Adipose tissue (tissue), 3 donors: ENCODE measurements around the gene MTNR1B. TPM values are rescaled to one million over a fixed set of nuclear protein-coding genes. Genes with fewer than 3 reads are reported as not detected.

Source experiments
- H3K27ac ChIP-seq: one replicate; pipeline ENCODE4 v1.5.1; 2013; ENCODE audit warnings: low read depth, low read length
- WGBS, 3 donors: extraction: QIAGEN DNeasy Blood & Tissue Kit; methylation state at CpG; one replicate each; pipeline ENCODE4 v1.1.7; 2013; 5-methylcytosine and 5-hydroxymethylcytosine counted together
- polyA plus RNA-seq, 3 donors: library from polyadenylated mRNA; stranded (reverse); fragments of 200-250 nt; gene quantifications; one replicate each; pipeline ENCODE4 v1.2.3, GENCODE V29; 2013
- donor health status: healthy with polysubstance abuse.
- donor health status: Bipolar disorder and iron deficiency.
- donor health status: healthy.

Gene MTNR1B
- polyA plus RNA-seq, 3 donors, result not detected

DNA sequence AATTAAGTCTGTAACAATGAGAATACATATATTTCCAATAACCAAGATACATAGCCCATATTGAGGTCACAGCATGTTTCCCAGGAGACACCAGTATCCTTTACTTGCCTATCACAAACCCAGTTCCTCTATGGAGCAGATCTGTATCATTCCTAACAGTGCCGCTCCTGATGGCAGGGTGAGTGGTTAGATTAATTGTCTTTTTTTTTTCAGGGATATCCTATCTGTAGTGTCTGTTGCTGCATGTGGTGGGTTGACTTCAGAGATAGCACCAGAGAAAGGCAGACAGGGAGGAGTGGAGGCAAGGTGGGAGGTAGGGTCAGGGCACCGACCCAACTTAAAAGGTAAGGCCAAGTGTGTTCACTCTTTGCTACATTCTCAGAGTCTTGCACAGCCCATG is 2.8 kb downstream of the MTNR1B start:
- H3K27ac ChIP-seq, result no peak overlapping the region
- WGBS, 3 donors, result 67 to 75% (median 72%) methylated on average over 2 of the region's 2 CpGs

DNA sequence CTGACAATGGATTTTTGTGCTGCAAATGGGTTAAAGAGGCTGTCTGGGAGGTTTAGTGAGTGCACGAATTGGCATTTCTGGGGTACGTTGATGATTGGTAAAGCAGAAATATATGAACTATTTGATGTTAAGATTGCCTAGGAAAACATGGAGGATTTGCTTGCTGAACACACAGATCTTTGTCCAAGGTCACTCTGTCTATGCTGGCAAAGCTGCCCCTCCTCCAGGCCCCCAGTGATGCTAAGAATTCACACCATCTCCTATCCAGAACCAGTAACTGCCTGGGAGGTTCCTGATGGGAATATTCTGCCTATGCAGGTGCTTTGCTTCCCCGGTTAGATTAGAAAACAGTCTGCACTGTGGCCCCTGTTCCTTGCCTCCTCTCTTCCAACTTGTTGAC is 5.8 kb downstream of the MTNR1B start:
- H3K27ac ChIP-seq, result no peak overlapping the region
- 38 to 85% (median 83%) methylated on average over 3 of the region's 3 CpGs for WGBS, 3 donors

DNA sequence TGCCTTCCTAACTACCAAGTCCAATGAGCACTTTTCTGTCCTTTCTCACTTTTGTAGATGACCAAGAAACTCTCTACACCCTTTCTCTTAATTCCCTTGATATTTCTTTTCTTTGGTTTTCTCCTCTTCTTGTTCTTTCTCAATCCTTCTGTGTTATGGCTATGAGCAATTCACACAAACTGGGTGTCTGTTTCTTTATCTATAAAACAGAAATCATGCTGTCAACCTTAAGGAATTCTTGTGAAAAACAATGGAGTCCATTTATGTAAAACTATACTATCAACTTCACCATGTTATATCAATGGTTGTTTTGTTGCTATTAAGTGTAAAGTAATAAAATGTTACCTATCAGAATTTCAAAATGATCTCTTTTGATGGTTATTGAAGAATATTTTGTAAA is 7.2 kb downstream of the MTNR1B start:
- H3K27ac ChIP-seq, result no peak overlapping the region

DNA sequence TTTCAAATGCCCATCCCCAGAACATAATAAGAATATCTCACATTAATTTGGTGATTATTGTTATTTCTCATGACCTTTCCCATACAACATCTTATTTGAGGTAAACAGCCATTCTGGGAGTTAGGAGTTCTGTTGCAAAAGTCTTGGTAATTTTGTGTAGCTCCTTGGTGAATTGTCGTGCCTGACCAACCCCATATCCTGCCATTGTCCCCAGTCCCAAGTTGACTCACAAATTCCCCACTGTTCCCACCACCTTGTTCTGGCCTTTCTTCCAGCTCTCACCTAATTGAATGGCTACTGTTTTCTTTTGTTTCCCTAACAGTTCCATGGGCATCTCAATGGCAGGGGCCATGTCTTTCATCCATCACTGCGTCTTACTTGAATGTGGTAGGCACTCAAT is 8.0 kb downstream of the MTNR1B start:
- WGBS, 3 donors, result 67 to 72% (median 71%) methylated on average over 2 of the region's 2 CpGs
- no peak overlapping the region for H3K27ac ChIP-seq

DNA sequence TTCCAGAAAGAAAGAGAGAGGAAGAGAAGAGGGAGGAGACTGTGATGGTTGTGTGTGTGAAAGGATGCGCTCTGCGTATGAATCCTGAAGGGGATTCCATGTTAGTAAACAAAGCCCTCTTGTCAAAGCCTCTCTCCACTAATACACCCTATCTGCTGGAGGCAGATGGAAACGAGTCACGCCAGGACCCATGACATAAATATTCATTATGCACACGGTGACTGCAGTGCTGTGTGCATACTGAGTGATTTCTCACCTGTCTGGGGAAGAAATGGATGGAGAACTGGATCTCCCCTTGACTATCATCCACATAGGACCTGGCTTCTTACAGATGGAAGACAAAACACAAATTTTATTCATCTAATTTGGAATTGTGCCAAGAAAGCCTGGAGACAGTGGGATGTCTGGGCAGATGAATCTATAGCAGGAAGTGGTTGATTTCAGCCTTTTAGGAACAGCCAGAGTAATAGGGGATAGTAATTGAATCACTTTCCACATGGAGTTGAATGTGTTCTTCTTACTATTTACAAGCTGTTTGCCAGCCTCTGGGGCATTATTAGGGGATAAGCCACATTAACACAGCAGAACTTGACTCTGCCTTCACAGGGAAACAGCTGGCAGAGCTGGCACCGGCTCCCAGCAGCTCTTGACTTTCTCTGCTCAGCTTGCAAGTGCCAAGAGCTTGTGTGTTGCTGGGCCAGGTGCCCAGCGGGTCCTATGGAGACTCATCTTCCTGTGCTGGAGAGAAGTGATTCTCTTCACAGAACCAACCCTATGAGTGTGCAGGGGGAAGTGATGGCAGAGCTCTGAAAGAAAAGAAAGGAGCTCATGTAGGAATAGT is 9.0 kb downstream of the MTNR1B start:
- H3K27ac ChIP-seq, result no peak overlapping the region
- 75 to 78% (median 77%) methylated on average over 7 of the region's 7 CpGs for WGBS, 3 donors

DNA sequence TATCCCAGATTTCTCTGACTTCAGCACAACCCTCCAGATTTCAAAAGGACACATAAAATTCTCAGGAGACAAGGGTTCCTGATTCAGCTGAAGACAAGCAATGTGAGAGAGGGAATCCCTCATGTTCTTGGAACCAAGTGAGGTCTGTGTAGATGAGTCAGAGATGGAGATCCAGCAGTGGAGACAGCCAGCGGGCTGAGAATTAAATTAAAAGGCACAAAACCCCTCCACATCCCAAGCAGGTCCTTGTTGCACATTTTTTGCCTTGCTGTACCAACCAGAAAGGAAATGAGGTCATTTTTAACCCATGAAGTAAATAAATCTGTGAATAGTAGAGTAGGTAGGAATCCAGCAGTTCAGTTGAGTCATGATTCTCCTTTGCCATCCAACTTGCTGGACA is 9.7 kb downstream of the MTNR1B start:
- 85 to 95% (median 91%) methylated on average over 1 of the region's 1 CpG for WGBS, 3 donors
- no peak overlapping the region for H3K27ac ChIP-seq

DNA sequence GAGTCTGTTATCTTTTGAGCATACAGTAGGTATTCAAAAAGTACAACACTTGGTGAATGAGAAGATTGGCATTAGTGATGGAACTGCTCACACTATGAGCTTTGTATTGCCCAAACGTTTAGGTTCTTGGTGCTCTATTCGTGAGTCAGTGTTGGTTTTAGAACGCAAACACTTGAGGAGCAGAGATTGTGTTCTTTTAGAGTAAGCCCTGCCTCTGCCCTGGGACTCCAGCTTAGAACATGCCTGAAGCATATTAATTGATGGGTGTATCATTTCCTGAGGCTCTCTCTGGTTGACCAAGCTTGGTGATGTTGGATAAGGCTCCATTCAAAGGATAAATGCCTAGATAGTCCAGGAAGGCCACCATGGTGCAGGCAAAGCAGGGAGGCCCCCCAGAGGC is 10.9 kb downstream of the MTNR1B start:
- no peak overlapping the region for H3K27ac ChIP-seq
- WGBS, 3 donors, result 67 to 93% (median 83%) methylated on average over 3 of the region's 3 CpGs

DNA sequence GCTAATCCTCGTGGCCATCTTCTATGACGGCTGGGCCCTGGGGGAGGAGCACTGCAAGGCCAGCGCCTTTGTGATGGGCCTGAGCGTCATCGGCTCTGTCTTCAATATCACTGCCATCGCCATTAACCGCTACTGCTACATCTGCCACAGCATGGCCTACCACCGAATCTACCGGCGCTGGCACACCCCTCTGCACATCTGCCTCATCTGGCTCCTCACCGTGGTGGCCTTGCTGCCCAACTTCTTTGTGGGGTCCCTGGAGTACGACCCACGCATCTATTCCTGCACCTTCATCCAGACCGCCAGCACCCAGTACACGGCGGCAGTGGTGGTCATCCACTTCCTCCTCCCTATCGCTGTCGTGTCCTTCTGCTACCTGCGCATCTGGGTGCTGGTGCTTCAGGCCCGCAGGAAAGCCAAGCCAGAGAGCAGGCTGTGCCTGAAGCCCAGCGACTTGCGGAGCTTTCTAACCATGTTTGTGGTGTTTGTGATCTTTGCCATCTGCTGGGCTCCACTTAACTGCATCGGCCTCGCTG is 12.1 kb downstream of the MTNR1B start:
- H3K27ac ChIP-seq, result no peak overlapping the region
- WGBS, 3 donors, result 92 to 96% (median 95%) methylated on average over 24 of the region's 24 CpGs

DNA sequence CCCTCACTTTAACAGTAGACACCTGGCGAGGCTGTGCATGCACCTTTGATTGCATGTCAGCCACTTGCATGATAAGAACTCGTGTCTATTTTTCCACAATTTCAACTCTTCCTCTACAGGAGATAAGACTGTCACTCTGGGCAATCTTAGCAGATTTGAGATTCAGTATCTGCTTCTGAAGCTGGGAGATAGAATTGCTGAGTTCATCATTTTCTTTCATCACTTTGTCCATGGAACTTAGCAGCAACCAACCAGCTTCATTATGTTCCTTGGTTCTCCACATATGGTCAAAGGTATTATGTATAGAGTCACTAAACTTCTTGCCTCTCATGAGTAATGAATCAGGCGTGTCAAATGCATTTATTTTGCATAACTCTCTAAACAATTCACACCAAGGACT is 17.1 kb downstream of the MTNR1B start:
- no peak overlapping the region for H3K27ac ChIP-seq

DNA sequence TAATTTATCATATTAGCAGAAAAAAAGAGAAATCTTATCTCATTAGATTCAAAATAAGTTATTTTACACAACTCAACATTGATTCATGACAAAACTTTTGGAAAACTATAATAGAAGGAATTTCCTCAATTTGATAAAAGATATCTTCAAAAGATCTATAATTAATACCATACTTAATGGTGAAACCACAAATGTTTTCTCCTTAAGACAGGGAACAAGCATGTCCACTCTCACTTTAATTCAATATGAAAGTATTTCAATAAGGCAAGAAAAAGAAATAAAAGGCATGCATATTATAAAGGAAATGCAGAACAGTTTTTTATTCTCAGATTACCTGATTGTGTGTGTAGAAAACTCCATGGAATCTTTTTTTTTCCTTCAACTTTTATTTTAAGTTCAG is 23.6 kb downstream of the MTNR1B start:
- H3K27ac ChIP-seq, result no peak overlapping the region

More for the DNA sequence above, 17.1 kb downstream of the MTNR1B start:
- 49 to 76% (median 61%) methylated on average over 3 of the region's 3 CpGs for WGBS, 3 donors

DNA sequence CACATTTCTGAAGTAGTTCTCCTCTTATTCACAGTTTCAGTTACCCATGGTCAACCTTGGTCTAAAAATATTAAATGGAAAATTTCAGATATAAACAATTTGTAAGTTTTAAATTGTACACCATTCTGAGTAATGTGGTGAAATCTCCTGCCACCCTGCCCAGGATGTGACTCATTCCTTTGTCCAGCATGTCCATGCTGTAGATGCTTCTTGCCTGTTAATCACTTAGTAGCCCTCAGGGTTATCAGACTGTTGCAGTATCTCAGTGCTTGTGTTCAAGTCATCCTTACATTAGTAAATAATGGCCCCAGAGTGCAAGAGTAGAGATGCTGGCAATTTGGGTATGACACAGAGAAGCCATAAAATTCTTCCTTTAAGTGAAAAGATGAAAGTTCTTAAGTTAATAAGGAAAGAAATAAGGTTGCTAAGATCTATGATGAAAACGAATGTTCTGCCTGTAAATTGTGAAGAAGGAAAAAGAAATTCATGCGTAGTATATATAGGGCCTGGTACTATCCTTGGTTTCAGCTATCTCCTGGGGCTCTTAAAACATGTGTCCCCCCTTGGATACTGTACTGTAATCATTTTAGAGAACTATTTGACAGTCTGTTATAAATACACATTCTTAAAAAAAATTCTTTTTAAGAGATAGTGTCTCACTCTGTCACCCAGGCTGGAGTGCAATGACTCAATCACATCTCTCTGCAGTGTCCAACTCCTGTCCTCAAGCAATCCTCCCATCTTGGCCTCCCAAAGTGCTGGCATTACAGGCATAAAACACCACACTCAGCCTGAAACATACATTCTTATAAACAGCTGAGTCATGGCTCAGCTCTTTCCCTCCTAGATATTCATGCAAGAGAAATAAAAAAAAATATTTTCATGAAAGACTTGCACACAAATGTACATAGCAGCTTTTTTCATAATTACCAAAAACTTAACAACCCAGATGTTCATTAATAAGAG is 31.3 kb downstream of the MTNR1B start:
- H3K27ac ChIP-seq, result no peak overlapping the region
- WGBS, 3 donors, result 62 to 84% (median 81%) methylated on average over 2 of the region's 2 CpGs

DNA sequence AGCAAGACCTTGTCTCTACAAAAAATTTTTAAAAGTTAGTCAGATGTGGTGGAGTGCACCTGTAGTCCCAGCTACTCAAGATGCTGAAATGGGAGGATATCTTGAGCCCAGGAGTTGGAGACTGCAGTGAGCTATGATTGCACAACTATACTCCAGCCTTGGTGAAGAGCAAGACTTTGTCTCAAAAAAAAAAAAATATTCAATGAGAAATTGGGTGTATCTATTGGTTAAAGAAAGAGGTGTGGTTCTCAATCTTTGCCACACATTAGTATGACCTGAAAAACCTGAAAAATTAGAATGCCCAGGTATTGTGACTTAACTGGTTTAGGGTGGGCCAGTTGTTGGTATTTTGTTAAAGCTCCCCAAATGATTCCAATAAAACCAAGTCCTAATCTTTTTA is 32.4 kb downstream of the MTNR1B start:
- H3K27ac ChIP-seq, result no peak overlapping the region

DNA sequence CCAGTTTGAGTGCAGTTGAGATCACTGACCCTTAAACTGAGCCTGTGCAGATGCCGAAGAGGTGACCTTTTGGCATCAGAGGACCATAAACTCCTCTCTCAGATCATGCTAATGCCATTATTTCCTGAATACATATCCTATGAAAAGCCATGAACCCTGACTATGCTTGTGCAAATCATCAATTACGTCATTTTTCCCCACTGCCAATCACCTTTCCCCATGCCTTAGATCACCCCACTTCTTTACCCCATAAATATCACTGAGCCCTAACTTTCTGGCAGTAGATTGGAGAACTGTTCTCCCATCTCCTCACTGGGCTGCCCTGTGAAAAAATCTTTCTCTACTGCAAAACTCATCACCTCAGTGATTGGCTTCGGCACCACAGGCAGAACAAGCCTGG is 32.9 kb downstream of the MTNR1B start:
- H3K27ac ChIP-seq, result no peak overlapping the region
- 55 to 65% (median 65%) methylated on average over 3 of the region's 3 CpGs for WGBS, 3 donors

DNA sequence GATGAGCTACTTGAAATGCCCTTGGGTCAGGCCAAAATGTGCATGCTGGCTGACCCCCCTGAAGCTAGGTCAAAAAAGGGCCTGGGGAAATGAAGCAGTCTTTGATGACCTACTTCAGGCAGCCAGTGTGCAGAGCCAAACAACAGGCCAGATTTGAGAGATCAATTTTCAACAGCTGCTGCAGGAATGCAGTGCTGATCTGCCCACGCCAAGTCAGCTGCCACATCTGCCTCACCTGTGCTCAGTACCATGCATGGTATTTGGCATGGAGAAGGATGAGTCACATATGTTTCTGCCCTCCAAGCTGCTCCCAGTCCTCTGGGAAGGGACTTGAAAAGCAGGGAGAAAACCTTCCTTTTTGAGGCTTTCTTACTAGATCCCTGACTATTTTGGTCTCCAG is 35.8 kb downstream of the MTNR1B start:
- 50 to 67% (median 50%) methylated on average over 1 of the region's 1 CpG for WGBS, 3 donors
- H3K27ac ChIP-seq, result no peak overlapping the region

DNA sequence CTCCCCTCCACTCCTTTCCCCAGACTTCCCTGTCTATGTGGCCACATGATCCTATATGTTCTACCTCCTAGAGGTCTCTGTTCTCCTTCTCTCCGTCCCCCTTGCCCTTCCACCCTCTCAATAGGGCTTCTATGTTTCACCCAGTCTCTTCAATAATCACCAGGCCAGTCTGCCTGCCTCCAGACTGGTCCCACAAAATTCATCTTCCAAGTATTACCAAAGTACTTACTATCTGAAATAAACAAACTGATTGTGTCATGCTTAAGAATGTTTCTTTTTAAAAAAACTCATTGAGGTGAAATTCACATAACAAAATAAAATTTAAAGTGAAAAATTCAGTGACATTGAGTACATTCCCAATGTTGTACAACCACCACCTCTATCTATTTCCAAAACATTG is 44.2 kb downstream of the MTNR1B start:
- no peak overlapping the region for H3K27ac ChIP-seq
- 44 to 57% (median 50%) methylated on average over 1 of the region's 1 CpG for WGBS, 3 donors

DNA sequence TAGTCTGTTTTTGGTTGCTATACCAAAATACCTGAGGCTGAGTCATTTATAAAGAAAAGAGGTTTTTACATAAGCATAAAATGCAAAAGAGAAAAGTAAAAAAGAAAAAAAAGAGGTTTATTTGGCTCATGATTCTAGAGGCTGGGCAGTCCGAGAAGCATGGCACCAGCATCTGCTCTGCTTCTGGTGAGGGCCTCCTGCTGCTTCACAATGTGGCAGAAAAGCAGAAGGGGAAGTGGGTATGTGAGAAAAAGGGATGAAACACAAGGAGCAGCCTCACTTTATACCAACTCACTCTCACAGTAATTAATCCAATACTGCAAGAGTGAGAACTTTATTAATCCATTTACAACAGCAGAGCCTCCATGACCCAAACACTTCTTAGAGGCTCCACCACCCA is 47.1 kb downstream of the MTNR1B start:
- 78 to 85% (median 81%) methylated on average over 1 of the region's 1 CpG for WGBS, 3 donors
- H3K27ac ChIP-seq, result no peak overlapping the region

DNA sequence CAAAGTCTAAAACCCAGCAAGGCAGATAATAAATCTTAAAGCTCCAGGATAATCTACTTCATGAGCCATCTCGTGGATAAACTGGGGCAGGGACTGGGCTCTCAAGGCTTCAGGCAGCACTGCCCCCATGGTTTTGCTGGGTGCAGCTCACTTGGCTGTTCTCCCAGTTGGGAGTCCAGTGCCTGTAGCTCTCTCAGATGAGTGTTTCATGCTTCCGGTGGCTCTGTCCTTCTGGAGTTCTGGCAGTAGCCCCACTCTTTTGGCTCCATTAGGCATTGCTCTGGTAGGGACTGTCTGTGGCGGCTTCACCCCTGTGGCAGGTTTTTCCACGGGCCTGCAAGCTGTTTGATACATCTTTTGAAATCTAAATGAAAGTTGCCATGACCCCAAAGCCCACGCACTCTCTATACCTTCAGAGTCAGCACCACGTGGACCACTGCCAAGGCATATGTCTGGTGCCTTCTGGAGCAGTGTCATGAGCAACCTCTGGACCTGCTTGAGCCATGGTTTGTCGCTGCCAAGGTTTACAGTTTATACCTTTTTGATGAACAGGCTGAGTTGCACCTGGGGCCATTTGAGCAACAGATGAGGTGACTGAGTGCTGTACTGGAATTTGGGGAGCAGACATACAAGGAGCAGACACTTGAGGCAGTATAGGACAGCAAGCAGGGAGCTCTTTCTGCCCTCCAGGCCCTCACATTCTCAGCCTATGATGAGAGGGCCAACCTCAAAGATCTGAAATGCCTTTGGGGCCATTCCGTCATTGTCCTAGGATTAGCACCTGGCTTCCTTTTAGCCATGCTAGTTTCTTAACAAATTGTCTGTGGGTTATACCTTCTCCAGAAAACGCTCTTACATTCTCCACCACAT is 48.6 kb downstream of the MTNR1B start:
- H3K27ac ChIP-seq, result no peak overlapping the region
- WGBS, 3 donors, result 68 to 79% (median 73%) methylated on average over 9 of the region's 9 CpGs

DNA sequence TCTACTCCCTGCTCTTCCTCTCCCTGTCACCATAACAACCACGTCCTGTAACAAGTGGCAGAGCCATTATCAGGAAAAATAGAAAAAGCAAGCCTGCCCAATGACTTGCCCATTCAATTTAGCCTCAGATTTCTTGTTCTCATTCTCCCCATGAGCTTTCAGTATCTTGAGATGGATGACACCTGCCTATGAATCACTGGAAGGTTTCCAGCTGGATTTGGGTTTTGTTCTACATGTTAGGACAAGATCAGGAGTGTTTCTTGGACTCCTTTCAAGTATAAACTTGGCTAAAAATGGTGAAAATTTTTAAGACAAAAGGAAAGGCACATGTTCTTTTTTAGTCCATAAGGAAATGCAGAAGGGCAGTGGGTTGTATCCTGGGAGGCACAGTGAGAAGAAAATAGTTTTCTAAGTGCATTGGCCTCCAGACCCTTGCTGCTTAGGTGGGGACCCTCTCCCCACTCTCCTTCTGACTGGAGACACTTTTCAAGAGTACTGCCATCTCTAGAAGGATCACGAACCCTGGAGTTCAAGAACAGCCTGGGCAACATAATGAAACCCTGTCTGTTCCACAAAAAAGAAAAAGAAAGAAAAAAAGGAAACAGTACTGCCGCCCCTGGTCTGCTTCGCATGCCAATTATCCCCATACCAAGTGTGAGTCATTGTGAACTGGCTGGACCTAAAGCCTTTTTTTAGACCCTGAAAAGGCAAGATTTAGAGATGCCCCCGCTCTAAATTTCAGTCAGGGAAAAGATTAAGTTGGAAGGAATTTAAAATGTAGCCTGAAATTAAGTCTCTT is 51.0 kb downstream of the MTNR1B start:
- H3K27ac ChIP-seq, result no peak overlapping the region
- whole genome bisulfite sequencing, 3 donors, result 48 to 57% (median 51%) methylated on average over 5 of the region's 5 CpGs
